WTC11 (cell line): ENCODE results near the gene SMOC2. TPM values are rescaled to one million over a fixed set of nuclear protein-coding genes. Genes with fewer than 3 reads are reported as not detected.

Experiments
- ATAC-seq: fragments of 200-7000 bp; cut with Tn5 transposase; 2 replicates; pipeline ENCODE4 v1.10.0; 2021; ENCODE audit warnings: mild to moderate bottlenecking, moderate library complexity
- CTCF ChIA-PET: fragments of 300-600 bp; sonication (Branson Sonifier 250); formaldehyde crosslinking; loops from one replicate; lab custom pipeline; 2021; ENCODE audit warnings: antibody characterized with exemption; lab: Charles Lee
- POLR2A ChIA-PET: fragments of 350-600 bp; sonication (Branson Sonifier 250); formaldehyde crosslinking; loops from one replicate; lab custom pipeline; 2021; ENCODE audit warnings: antibody characterized with exemption; lab: Charles Lee
- DNase-seq: peaks from one replicate; pipeline ENCODE4 v3.0.0; 2021; ENCODE audit warnings: low spot score
- H3K27ac Mint-ChIP-seq: 2 replicates; pipeline ENCODE4 v1.8.0; 2021; ENCODE audit warnings: mixed read lengths
- H3K27me3 Mint-ChIP-seq: 2 replicates; pipeline ENCODE4 v1.8.0; 2021; ENCODE audit warnings: low read depth, mild to moderate bottlenecking, moderate library complexity, mixed read lengths
- H3K36me3 Mint-ChIP-seq: 2 replicates; pipeline ENCODE4 v1.8.0; 2021; ENCODE audit warnings: mixed read lengths
- H3K4me1 Mint-ChIP-seq: 2 replicates; pipeline ENCODE4 v1.8.0; 2022; ENCODE audit warnings: mixed read lengths
- H3K4me3 Mint-ChIP-seq: 2 replicates; pipeline ENCODE4 v1.8.0; 2021; ENCODE audit warnings: mild to moderate bottlenecking, moderate library complexity, mixed read lengths
- H3K9me3 Mint-ChIP-seq: 2 replicates; pipeline ENCODE4 v1.8.0; 2021; ENCODE audit warnings: mixed read lengths
- ATF1 ChIP-seq: sonication (generic); formaldehyde crosslinking; IDR thresholded peaks from 2 replicates; pipeline ENCODE4 v1.8.1; 2023; ENCODE audit warnings: mild to moderate bottlenecking, moderate library complexity, missing genetic modification reagents
- FOXP1 ChIP-seq: sonication (generic); formaldehyde crosslinking; IDR thresholded peaks from 2 replicates; pipeline ENCODE4 v1.8.0; 2022; ENCODE audit warnings: missing genetic modification reagents, mild to moderate bottlenecking, moderate library complexity, borderline replicate concordance
- GABPB1 ChIP-seq: sonication (generic); formaldehyde crosslinking; IDR thresholded peaks from 2 replicates; pipeline ENCODE4 v1.8.1; 2023; ENCODE audit warnings: mild to moderate bottlenecking, missing genetic modification reagents
- GRHL2 ChIP-seq: fragments of 250-450 bp; sonication (Bioruptor Pico); IDR thresholded peaks from 2 replicates; pipeline ENCODE4 v1.8.0; 2022; ENCODE audit warnings: mild to moderate bottlenecking, moderate library complexity; ENCODE audit not compliant: insufficient replicate concordance, severe bottlenecking
- MAX ChIP-seq: sonication (generic); formaldehyde crosslinking; IDR thresholded peaks from 2 replicates; pipeline ENCODE4 v1.8.0; 2022; ENCODE audit warnings: mild to moderate bottlenecking, missing genetic modification reagents
- NR2C2 ChIP-seq: sonication (generic); formaldehyde crosslinking; IDR thresholded peaks from 2 replicates; pipeline ENCODE4 v1.8.0; 2022; ENCODE audit warnings: mild to moderate bottlenecking, missing genetic modification reagents
- PRDM15 ChIP-seq: sonication (generic); formaldehyde crosslinking; IDR thresholded peaks from 2 replicates; pipeline ENCODE4 v1.8.0; 2022; ENCODE audit warnings: missing genetic modification reagents
- TP53 ChIP-seq: sonication (generic); formaldehyde crosslinking; IDR thresholded peaks from 2 replicates; pipeline ENCODE4 v1.8.1; 2023; ENCODE audit warnings: mild to moderate bottlenecking, missing genetic modification reagents
- ZNF121 ChIP-seq: sonication (generic); formaldehyde crosslinking; IDR thresholded peaks from 2 replicates; pipeline ENCODE4 v1.8.0; 2023; ENCODE audit warnings: missing genetic modification reagents
- ZNF138 ChIP-seq: sonication (generic); formaldehyde crosslinking; conservative IDR thresholded peaks from 2 replicates; pipeline ENCODE4 v1.8.1; 2022; ENCODE audit warnings: mild to moderate bottlenecking, moderate library complexity, missing genetic modification reagents
- ZNF232 ChIP-seq: sonication (generic); formaldehyde crosslinking; IDR thresholded peaks from 2 replicates; pipeline ENCODE4 v1.8.0; 2022; ENCODE audit warnings: mild to moderate bottlenecking, missing genetic modification reagents
- ZNF416 ChIP-seq: fragments of 250-450 bp; sonication (Bioruptor Pico); IDR thresholded peaks from 2 replicates; pipeline ENCODE4 v1.9.0; 2021; ENCODE audit warnings: mild to moderate bottlenecking, inconsistent platforms
- ZNF671 ChIP-seq: fragments of 250-450 bp; sonication (Bioruptor Pico); IDR thresholded peaks from 2 replicates; pipeline ENCODE4 v1.8.0; 2021; ENCODE audit warnings: mild to moderate bottlenecking
- total RNA-seq: library from RNA; stranded (reverse); gene quantifications from 3 replicates; pipeline ENCODE4 v1.2.3, GENCODE V29; 2021
- TF ChIP-seq, protein P1 (sequence below): sonication (generic); formaldehyde crosslinking; IDR thresholded peaks from 2 replicates; pipeline ENCODE4 v1.8.0; 2022; ENCODE audit warnings: mild to moderate bottlenecking, missing genetic modification reagents
- TF ChIP-seq, protein P2 (sequence below): sonication (generic); formaldehyde crosslinking; IDR thresholded peaks from 2 replicates; pipeline ENCODE4 v1.8.1; 2023; ENCODE audit warnings: mild to moderate bottlenecking, missing genetic modification reagents, moderate library complexity
- TF ChIP-seq, protein P3 (sequence below): fragments of 250-450 bp; sonication (Bioruptor Pico); IDR thresholded peaks from 2 replicates; pipeline ENCODE4 v1.9.0; 2021; ENCODE audit warnings: mild to moderate bottlenecking
- TF ChIP-seq, protein P4 (sequence below): fragments of 250-450 bp; sonication (Bioruptor Pico); IDR thresholded peaks from 2 replicates; pipeline ENCODE4 v2.1.2; 2022; ENCODE audit warnings: mild to moderate bottlenecking, moderate library complexity

The SMOC2 gene
- total RNA-seq, 1 experiment from 2014 or later, result 3.9 TPM

DNA sequence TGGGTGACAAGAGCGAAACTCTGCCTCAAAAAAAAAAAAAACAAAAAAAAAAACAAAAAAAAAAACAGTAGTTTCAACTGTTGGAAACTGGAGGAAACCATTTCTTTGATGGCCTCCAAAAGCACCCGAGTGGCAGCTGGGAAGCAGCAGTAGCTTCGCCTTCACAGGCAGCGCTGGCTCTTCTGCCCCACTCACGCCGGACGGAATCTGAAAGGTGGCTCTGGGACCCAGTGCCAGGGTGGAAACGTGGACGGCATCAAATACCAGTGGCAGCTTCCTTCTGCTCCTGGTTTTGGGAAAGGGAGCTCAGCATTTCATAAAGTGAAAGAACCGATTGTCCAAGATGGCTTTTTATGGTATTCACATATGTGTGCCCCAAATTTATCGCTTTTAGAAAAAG, 159.4 kb downstream of the SMOC2 start:
- Mint-ChIP-seq H3K4me1 (peaks cover 11% of the 10 kb centered on the region), H3K27me3 (no peaks in the 10 kb centered on the region), H3K27ac (no peak overlapping the region), H3K9me3 (0 out of 2 replicates have a peak, but pooled peaks cover 5% of the 10 kb centered on the region), H3K36me3 (no peaks in the 10 kb centered on the region), H3K4me3 (no peak overlapping the region)
- DNase-seq (no peak), ATAC-seq (no peak)
- CTCF ChIA-PET, result interaction anchor here (0.9 kb wide), 1 partner anchor 37 kb away, joined by 3 read pairs; no protein-coding TSS in a partner anchor
- POLR2A ChIA-PET, result interaction anchor here (0.7 kb wide), 1 partner anchor 351 kb away, joined by 6 read pairs; no protein-coding TSS in a partner anchor
- TF ChIP-seq GABPB1 (CRISPR knock-in tag), result no peak
- TF ChIP-seq ZNF416 (CRISPR knock-in tag), result no peak
- no peak for TF ChIP-seq ZNF671 (CRISPR knock-in tag)
- TF ChIP-seq, protein P1, sequence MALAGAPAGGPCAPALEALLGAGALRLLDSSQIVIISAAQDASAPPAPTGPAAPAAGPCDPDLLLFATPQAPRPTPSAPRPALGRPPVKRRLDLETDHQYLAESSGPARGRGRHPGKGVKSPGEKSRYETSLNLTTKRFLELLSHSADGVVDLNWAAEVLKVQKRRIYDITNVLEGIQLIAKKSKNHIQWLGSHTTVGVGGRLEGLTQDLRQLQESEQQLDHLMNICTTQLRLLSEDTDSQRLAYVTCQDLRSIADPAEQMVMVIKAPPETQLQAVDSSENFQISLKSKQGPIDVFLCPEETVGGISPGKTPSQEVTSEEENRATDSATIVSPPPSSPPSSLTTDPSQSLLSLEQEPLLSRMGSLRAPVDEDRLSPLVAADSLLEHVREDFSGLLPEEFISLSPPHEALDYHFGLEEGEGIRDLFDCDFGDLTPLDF (CRISPR knock-in tag), result no peak
- TF ChIP-seq, protein P2, sequence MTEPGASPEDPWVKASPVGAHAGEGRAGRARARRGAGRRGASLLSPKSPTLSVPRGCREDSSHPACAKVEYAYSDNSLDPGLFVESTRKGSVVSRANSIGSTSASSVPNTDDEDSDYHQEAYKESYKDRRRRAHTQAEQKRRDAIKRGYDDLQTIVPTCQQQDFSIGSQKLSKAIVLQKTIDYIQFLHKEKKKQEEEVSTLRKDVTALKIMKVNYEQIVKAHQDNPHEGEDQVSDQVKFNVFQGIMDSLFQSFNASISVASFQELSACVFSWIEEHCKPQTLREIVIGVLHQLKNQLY (CRISPR knock-in tag), result no peak
- no peak for TF ChIP-seq ZNF232 (CRISPR knock-in tag)
- no peak for TF ChIP-seq ATF1 (CRISPR knock-in tag)
- no peak for TF ChIP-seq FOXP1 (CRISPR knock-in tag)
- no peak for TF ChIP-seq PRDM15 (CRISPR knock-in tag)
- no peak for TF ChIP-seq MAX (CRISPR knock-in tag)
- no peak for TF ChIP-seq ZNF121
- TF ChIP-seq, protein P3, sequence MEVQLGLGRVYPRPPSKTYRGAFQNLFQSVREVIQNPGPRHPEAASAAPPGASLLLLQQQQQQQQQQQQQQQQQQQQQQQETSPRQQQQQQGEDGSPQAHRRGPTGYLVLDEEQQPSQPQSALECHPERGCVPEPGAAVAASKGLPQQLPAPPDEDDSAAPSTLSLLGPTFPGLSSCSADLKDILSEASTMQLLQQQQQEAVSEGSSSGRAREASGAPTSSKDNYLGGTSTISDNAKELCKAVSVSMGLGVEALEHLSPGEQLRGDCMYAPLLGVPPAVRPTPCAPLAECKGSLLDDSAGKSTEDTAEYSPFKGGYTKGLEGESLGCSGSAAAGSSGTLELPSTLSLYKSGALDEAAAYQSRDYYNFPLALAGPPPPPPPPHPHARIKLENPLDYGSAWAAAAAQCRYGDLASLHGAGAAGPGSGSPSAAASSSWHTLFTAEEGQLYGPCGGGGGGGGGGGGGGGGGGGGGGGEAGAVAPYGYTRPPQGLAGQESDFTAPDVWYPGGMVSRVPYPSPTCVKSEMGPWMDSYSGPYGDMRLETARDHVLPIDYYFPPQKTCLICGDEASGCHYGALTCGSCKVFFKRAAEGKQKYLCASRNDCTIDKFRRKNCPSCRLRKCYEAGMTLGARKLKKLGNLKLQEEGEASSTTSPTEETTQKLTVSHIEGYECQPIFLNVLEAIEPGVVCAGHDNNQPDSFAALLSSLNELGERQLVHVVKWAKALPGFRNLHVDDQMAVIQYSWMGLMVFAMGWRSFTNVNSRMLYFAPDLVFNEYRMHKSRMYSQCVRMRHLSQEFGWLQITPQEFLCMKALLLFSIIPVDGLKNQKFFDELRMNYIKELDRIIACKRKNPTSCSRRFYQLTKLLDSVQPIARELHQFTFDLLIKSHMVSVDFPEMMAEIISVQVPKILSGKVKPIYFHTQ (CRISPR knock-in tag), result no peak
- TF ChIP-seq GRHL2 (CRISPR knock-in tag), result no peak
- TF ChIP-seq TP53 (CRISPR knock-in tag), result no peak
- no peak for TF ChIP-seq NR2C2 (CRISPR knock-in tag)
- TF ChIP-seq, protein P4, sequence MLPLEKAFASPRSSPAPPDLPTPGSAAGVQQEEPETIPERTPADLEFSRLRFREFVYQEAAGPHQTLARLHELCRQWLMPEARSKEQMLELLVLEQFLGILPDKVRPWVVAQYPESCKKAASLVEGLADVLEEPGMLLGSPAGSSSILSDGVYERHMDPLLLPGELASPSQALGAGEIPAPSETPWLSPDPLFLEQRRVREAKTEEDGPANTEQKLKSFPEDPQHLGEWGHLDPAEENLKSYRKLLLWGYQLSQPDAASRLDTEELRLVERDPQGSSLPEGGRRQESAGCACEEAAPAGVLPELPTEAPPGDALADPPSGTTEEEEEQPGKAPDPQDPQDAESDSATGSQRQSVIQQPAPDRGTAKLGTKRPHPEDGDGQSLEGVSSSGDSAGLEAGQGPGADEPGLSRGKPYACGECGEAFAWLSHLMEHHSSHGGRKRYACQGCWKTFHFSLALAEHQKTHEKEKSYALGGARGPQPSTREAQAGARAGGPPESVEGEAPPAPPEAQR, result no peak
- TF ChIP-seq ZNF138 (CRISPR knock-in tag), result no peak
